Skeletal muscle satellite cell (primary cell): Measurements from ENCODE around the gene BHLHE40.

Experiments
- H3K27me3 ChIP-seq: 2 replicates; pipeline ENCODE4 v1.7.0; 2013; ENCODE audit warnings: low read length; ENCODE audit not compliant: control insufficient read depth, insufficient read depth
- H3K36me3 ChIP-seq: 2 replicates; pipeline ENCODE4 v1.7.0; 2013; ENCODE audit warnings: mild to moderate bottlenecking, control low read depth, low read length; ENCODE audit not compliant: insufficient read depth
- H3K4me1 ChIP-seq: 2 replicates; pipeline ENCODE4 v1.7.0; 2013; ENCODE audit warnings: low read length; ENCODE audit not compliant: control insufficient read depth, insufficient read depth
- H3K4me2 ChIP-seq: 2 replicates; pipeline ENCODE4 v1.7.0; 2013; ENCODE audit warnings: mild to moderate bottlenecking, low read length
- H3K4me3 ChIP-seq: 2 replicates; pipeline ENCODE4 v1.7.0; 2013; ENCODE audit warnings: low read length
- H3K9ac ChIP-seq: 2 replicates; pipeline ENCODE4 v1.7.0; 2013; ENCODE audit warnings: mild to moderate bottlenecking, low read depth, low read length, moderate library complexity
- H3K9me3 ChIP-seq: replicated peaks from 2 replicates; pipeline ENCODE4 v1.7.0; 2013; ENCODE audit warnings: mild to moderate bottlenecking, control low read depth, low read length

The BHLHE40 gene

GRCh38 chr3:4995500-4996053, 16.3 kb downstream of the BHLHE40 start:
- no peaks in the 10 kb centered on the region for H3K9me3 ChIP-seq
- H3K27me3 ChIP-seq: no peaks in the 10 kb centered on the region
- peak overlapping the region; percentile 50 for H3K4me2 ChIP-seq
- peak overlapping the region; percentile 81 for H3K9ac ChIP-seq
- no peaks in the 10 kb centered on the region for H3K36me3 ChIP-seq
- H3K4me3 ChIP-seq: peak overlapping the region; percentile 14
- peaks cover 29% of the 10 kb centered on the region for H3K4me1 ChIP-seq

DNA sequence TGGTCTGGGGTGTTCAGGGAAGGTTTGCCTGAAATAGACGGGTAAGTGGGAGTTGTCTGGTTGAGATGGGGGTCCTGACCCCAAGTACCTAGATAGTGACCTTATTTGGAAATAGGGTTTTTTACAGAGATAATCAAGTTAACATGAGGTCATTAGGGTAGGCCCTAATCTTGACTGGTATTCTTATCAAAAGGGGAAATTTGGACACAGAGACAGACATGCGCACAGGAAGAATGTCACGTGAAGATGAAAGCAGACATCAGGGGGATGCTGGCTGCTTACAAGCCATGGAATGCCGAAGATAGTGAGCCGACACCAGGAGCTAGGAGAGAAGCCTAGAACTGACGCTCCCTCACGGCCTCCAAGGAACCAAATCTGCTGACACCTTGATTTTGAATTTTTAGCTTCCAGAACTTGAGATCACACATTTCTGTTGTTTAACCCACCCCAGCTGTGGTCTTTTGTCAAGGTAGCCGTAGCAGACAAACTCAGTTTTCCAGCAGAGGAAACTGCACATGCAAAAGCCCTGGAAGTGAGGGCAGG, 17.1 kb downstream of the BHLHE40 start:
- no peak overlapping the region for H3K4me2 ChIP-seq
- no peaks in the 10 kb centered on the region for H3K9me3 ChIP-seq
- peak overlapping the region; percentile 13 for H3K9ac ChIP-seq
- H3K27me3 ChIP-seq: no peaks in the 10 kb centered on the region
- H3K36me3 ChIP-seq: no peaks in the 10 kb centered on the region
- no peak overlapping the region for H3K4me3 ChIP-seq
- peaks cover 29% of the 10 kb centered on the region for H3K4me1 ChIP-seq

DNA sequence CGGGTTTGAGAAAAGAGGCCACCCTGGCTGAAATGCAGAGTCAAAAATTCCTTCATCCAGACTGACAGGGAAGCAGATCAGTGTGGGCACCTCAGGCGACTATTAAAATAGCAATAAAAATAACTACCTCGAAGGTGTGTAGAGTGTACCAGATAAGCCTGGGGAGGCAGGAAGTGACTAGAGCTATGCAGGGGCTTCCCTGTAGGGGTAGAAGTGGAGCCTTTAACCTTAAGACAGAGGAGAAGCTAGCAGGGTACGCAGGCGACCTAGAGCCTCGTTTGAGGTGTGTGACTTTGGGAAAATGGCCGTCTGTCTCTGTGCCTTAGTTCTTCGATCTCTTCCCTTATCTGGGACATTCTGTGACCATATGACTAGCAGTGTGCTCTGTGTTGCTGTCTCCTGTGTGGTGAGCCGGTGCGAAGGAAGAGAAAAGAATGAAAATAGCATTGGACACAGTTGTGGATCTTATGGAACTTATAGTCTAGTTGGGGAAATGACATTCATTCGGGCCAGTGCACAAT, 17.6 kb downstream of the BHLHE40 start:
- no peak overlapping the region for H3K4me2 ChIP-seq
- no peaks in the 10 kb centered on the region for H3K9me3 ChIP-seq
- no peaks in the 10 kb centered on the region for H3K27me3 ChIP-seq
- no peak overlapping the region for H3K9ac ChIP-seq
- no peaks in the 10 kb centered on the region for H3K36me3 ChIP-seq
- peaks cover 29% of the 10 kb centered on the region for H3K4me1 ChIP-seq
- H3K4me3 ChIP-seq: no peak overlapping the region

DNA sequence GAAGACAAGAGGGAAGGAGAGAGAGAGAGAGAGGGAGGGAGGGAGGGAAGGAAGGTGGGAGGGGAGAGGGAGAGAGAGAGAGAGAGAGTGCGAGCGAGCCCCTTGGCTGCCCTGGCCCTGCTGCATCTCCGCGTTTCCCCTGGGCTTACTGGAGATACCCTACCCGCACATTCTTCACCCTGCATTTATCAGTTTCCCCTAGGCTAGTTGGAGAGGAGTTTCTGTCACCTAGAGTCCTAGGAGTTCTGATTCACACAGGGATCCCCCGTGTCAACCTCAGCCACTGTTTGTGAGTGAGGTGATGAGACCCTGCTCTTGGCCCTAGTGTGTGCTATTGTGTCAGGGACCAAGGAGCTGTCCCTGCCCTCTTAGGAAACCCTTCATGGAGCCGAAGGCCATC, 18.7 kb downstream of the BHLHE40 start:
- Histone ChIP-seq H3K4me3 (no peak overlapping the region), H3K4me1 (peaks cover 29% of the 10 kb centered on the region), H3K27me3 (no peaks in the 10 kb centered on the region), H3K4me2 (no peak overlapping the region), H3K9ac (no peak overlapping the region), H3K36me3 (no peaks in the 10 kb centered on the region), H3K9me3 (no peaks in the 10 kb centered on the region)

DNA sequence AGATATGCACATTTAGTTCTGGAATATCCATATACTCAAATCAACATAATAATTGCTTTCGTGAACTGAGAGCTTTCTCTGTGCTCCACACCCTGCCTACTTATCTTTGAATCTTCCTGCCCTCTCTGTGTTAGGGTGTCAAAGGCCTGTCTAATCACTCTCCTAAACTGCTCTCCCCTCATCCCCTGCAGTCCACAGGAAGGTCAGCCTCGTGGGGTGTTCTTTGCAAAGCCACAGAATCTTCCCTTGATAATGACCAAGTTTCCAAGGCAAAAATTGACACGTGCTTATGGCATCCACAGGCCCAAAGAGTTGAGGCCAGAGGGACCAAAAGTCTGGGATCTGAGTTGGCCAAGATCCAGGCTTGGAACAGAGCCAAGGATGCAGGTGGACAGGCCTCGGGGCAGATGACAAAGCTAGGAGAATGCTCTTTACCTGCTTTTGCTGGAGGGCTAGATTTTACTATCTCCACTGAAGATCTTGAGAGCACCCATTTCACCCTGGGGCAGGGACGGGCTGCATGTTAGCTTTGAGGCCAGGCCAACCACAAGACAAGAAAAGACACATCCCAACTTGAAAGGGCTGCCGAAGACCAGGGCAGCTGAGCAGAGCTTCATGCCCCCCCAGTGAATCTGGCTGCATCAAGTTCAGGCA, 20.4 kb downstream of the BHLHE40 start:
- no peak overlapping the region for H3K4me3 ChIP-seq
- H3K4me2 ChIP-seq: no peak overlapping the region
- H3K4me1 ChIP-seq: peaks cover 16% of the 10 kb centered on the region
- no peaks in the 10 kb centered on the region for H3K27me3 ChIP-seq
- H3K36me3 ChIP-seq: no peaks in the 10 kb centered on the region
- H3K9ac ChIP-seq: no peak overlapping the region
- no peaks in the 10 kb centered on the region for H3K9me3 ChIP-seq

DNA sequence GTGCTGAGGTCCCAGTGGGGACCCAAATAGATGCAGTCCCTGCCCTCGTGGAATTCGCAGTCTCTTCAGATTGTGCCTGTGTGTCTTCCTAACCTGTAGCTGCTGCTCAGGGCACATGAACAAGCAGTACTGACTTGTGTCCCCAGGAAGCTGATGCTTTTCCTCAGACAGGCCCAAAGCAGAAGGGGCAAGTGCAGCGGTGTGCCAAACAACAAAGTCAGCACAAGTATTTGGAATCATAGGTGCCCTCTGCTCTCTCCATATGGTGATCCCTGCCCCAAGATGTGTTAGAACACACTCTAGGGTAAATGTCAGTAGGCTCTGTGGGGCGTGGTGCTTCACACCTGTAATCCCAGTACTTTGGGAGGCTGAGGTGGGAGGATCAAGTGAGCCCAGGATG, 21.9 kb downstream of the BHLHE40 start:
- Histone ChIP-seq H3K9ac (no peak overlapping the region), H3K9me3 (no peaks in the 10 kb centered on the region), H3K4me2 (no peak overlapping the region), H3K27me3 (no peaks in the 10 kb centered on the region), H3K36me3 (no peaks in the 10 kb centered on the region), H3K4me3 (no peak overlapping the region), H3K4me1 (peaks cover 1% of the 10 kb centered on the region)

- Histone ChIP-seq H3K9me3 (no peaks in the 10 kb centered on the region), H3K9ac (no peak overlapping the region), H3K4me2 (no peak overlapping the region), H3K27me3 (no peaks in the 10 kb centered on the region), H3K4me3 (no peak overlapping the region), H3K36me3 (no peaks in the 10 kb centered on the region), H3K4me1 (no peaks in the 10 kb centered on the region)
Observed at GRCh38 chr3:5001805-5002173, 22.6 kb downstream of the BHLHE40 start.

DNA sequence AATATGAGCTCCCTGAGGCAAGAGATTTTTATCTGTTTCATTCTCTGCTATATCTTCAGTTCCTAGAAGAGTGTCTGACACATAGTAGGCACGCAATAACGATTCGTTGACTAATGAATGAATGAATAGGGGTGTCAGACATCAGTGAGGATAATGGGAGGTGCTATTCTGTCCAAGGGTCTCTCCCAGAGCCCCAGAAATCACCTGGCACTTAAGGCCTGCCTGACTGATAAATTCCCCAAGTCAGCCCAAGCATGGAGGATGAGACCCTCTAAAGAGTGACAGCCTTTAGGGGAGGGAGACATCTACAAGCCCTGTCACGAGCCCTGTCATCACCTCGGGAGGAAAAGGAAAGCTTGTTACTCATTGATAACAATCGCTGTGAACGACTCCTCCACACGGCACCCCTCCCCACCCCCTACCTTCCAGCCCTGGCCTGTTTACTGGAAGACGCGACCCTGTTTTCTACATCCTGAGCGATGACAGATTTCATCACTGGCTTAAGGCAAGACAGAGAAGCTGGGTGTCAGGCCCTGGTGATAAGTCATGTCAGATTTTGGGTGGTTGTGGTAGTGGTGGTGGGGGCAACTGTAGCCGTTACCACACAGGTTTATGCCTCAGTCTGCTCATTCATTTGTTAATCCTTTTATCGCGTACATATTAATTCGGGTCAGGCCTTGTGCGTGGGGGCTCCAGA, 23.1 kb downstream of the BHLHE40 start:
- H3K9ac ChIP-seq: no peak overlapping the region
- H3K4me2 ChIP-seq: no peak overlapping the region
- no peaks in the 10 kb centered on the region for H3K9me3 ChIP-seq
- no peaks in the 10 kb centered on the region for H3K36me3 ChIP-seq
- H3K4me1 ChIP-seq: no peaks in the 10 kb centered on the region
- no peak overlapping the region for H3K4me3 ChIP-seq
- no peaks in the 10 kb centered on the region for H3K27me3 ChIP-seq

- Histone ChIP-seq H3K4me3 (no peak overlapping the region), H3K4me1 (no peaks in the 10 kb centered on the region), H3K27me3 (no peaks in the 10 kb centered on the region)
Observed at GRCh38 chr3:5002871-5003247, 23.6 kb downstream of the BHLHE40 start.

GRCh38 chr3:5004319-5005152, 25.3 kb downstream of the BHLHE40 start:
- Histone ChIP-seq H3K4me2 (no peak overlapping the region), H3K9ac (no peak overlapping the region), H3K4me3 (no peak overlapping the region), H3K36me3 (no peaks in the 10 kb centered on the region), H3K9me3 (no peaks in the 10 kb centered on the region), H3K4me1 (no peaks in the 10 kb centered on the region), H3K27me3 (no peaks in the 10 kb centered on the region)

More at GRCh38 chr3:5002871-5003247, 23.6 kb downstream of the BHLHE40 start:
- Histone ChIP-seq H3K9me3 (no peaks in the 10 kb centered on the region), H3K4me2 (no peak overlapping the region), H3K9ac (no peak overlapping the region), H3K36me3 (no peaks in the 10 kb centered on the region)

DNA sequence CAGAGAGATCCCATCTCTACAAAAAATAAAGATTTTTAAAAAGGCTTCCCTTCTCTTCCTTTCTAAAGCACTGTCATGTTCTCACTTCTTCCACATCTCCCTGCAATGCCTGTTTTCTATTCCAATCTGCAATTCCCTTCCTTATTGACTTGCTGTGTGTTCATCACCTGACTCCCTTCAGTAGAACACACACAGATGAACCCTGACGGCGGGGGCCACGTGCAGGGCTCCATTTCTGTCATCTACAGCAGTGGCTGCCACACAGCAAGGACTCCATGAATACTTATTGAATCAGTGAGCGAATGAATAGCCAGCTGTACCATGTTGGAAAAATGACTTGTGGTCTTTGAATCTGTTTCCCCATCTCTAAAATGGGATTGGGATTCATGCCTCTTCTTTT, 26.1 kb downstream of the BHLHE40 start:
- H3K4me2 ChIP-seq: no peak overlapping the region
- H3K9me3 ChIP-seq: no peaks in the 10 kb centered on the region
- no peaks in the 10 kb centered on the region for H3K27me3 ChIP-seq
- H3K4me1 ChIP-seq: no peaks in the 10 kb centered on the region
- H3K4me3 ChIP-seq: no peak overlapping the region
- no peak overlapping the region for H3K9ac ChIP-seq
- no peaks in the 10 kb centered on the region for H3K36me3 ChIP-seq
